ENCODE data around the gene SLX4. TPM values are rescaled to one million over a fixed set of nuclear protein-coding genes. Genes with fewer than 3 reads are reported as not detected.

SLX4 gene
- total and polyA plus RNA-seq, 9 donors, result 3.2 to 5.8 (median 4.4) TPM

DNA sequence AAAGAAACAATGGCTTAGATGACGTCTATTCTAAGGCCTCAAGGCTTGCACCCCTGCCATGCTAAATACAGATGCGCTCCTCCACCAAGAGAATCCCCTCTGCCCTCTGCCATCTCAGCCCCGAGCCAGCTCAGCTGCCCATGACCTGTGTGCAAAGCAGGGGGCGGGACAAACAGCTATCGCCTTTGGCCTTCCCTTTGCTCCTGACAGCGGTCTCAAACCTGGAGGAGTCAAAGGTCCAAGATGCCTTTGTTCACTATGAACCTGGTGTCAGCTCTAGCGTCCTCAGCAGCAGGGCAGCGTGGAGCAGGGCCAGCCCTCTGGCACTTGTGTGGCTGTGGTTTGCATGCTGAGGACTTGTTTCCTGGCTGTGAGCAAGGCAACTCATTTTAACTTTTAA lies 12.3 kb downstream of the SLX4 start:
- Histone ChIP-seq H3K9me3 (replicated peaks; ENCODE audit: control insufficient read depth, low read depth, low read length) (peaks cover 3% of the 10 kb centered on the region), H3K4me1 (ENCODE audit: control insufficient read depth, insufficient read depth, low read length) (no peaks in the 10 kb centered on the region), H3K27me3 (ENCODE audit: control insufficient read depth, insufficient read depth, low read length) (no peaks in the 10 kb centered on the region), H3K36me3 (ENCODE audit: control insufficient read depth, insufficient read depth, low read length) (peaks cover 78% of the 10 kb centered on the region), H3K4me3 (ENCODE audit: low read length) (no peak overlapping the region), H3K27ac (ENCODE audit: low read length) (no peak overlapping the region)
- WGBS (ENCODE audit: insufficient coverage), result 94% methylated on average over 5 of the region's 8 CpGs
- no peak for DNase-seq

DNA sequence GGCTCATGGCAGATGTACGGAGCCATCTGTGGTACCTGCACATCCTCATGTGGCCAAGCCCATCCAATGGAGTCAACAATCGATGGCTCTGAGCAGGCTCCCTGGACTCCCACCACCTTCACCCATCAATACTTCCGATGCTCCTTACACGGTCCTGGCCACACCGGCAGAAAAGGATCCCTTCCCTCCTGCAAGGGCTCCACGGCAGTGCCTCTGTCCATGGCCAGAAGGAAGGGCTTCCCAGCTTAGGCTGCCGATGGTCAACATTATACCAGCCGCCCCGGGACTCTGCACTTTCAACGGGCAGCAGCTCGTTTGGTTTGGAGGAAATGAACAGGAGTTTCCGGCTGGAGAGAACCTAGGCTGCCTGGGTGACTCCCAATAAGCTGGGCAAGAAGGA lies 13.2 kb downstream of the SLX4 start:
- H3K4me3 ChIP-seq (ENCODE audit: low read length), result no peak overlapping the region
- H3K27me3 ChIP-seq (ENCODE audit: control insufficient read depth, insufficient read depth, low read length), result no peaks in the 10 kb centered on the region
- no peak for DNase-seq
- H3K4me1 ChIP-seq (ENCODE audit: control insufficient read depth, insufficient read depth, low read length), result no peaks in the 10 kb centered on the region
- peaks cover 3% of the 10 kb centered on the region for H3K9me3 ChIP-seq (replicated peaks; ENCODE audit: control insufficient read depth, low read depth, low read length)
- H3K36me3 ChIP-seq (ENCODE audit: control insufficient read depth, insufficient read depth, low read length), result peaks cover 79% of the 10 kb centered on the region
- no peak overlapping the region for H3K27ac ChIP-seq (ENCODE audit: low read length)
- WGBS (ENCODE audit: insufficient coverage), result 90% methylated on average over 12 of the region's 12 CpGs

DNA sequence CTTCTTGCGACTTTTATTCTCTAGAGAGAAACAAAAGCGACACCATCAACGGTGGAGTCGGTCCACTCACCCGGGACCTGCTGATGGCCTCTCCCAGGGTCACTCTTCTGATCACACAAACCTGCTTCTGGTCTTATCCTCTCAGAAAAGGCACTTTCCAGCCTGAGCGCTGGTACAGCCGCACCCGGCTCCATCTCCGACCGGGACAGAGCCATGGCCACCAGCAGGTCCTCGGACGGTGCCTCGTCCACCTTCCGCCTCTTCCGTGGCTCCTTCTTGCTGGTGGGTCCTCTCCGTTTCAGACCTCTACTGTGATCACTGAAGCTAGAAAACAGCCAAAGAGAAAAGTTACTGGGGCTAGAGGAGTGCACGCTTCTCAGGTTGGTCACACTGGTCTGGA lies 13.7 kb downstream of the SLX4 start:
- 91% methylated on average over 17 of the region's 17 CpGs for WGBS (ENCODE audit: insufficient coverage)
- Histone ChIP-seq H3K27ac (ENCODE audit: low read length) (no peak overlapping the region), H3K4me3 (ENCODE audit: low read length) (no peak overlapping the region), H3K9me3 (replicated peaks; ENCODE audit: control insufficient read depth, low read depth, low read length) (peaks cover 3% of the 10 kb centered on the region), H3K27me3 (ENCODE audit: control insufficient read depth, insufficient read depth, low read length) (no peaks in the 10 kb centered on the region), H3K4me1 (ENCODE audit: control insufficient read depth, insufficient read depth, low read length) (no peaks in the 10 kb centered on the region), H3K36me3 (ENCODE audit: control insufficient read depth, insufficient read depth, low read length) (peaks cover 76% of the 10 kb centered on the region)
- no peak for DNase-seq

DNA sequence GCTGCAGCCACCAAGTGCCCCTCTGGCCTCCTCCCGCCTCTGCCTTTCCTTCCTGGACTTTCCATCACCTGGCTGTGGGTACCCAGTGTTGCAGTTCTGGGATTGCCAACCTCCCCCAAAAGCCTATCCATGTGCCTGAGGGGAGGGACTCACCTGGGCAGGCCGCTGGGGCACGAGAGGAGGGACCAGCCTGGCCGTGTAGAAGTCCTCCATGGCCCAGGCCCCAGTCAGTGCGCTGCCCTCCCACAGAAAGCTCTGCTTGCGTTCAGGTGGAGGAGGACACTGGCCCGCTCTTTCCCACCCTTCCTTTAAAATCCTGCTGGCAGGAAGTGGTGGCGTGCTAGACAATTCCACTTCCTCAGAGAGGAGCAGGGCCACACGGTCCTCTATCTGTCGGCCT lies 14.2 kb downstream of the SLX4 start:
- peaks cover 3% of the 10 kb centered on the region for H3K9me3 ChIP-seq (replicated peaks; ENCODE audit: control insufficient read depth, low read depth, low read length)
- 76% methylated on average over 7 of the region's 10 CpGs for WGBS (ENCODE audit: insufficient coverage)
- H3K4me3 ChIP-seq (ENCODE audit: low read length), result no peak overlapping the region
- H3K27ac ChIP-seq (ENCODE audit: low read length), result no peak overlapping the region
- no peaks in the 10 kb centered on the region for H3K4me1 ChIP-seq (ENCODE audit: control insufficient read depth, insufficient read depth, low read length)
- H3K27me3 ChIP-seq (ENCODE audit: control insufficient read depth, insufficient read depth, low read length), result no peaks in the 10 kb centered on the region
- DNase-seq, result no peak
- peaks cover 77% of the 10 kb centered on the region for H3K36me3 ChIP-seq (ENCODE audit: control insufficient read depth, insufficient read depth, low read length)

DNA sequence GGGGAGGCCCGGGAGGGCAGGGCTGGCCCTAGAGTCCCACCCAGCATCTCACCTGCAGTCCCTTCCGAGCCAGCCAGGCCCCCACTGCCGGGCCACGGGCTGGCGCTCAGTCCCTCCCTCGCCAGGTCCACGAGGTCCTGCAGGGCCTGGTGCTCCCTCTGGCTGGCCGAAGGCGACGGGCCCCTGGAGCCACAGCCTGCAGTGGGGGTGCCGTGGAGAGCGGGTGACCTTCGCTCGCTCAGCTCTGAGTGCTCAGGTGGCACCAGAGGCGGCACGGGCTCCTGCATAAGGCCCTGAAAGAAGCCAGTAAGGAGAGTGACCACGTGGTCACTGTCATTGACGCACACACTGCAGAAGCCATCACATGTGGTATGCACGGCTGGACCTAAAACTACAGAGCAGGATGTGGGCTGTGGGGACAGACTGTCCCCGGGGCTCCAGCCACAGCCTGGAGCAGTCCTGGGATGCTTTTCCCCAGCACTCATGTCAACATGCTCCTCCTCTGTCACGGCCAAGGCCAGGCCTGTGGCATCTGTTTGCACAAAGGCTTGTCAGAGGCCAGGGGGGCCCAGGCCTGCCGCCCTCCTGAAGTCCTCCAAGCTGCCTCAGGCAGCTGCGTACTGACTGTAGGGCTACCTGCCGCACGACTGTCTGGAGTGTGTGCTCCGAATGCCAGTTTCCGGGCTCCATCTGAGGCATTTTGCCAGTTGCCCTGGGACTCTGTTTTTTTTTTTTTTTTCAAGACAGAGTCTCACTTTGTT lies 15.1 kb downstream of the SLX4 start:
- no peak for DNase-seq
- Histone ChIP-seq H3K27me3 (ENCODE audit: control insufficient read depth, insufficient read depth, low read length) (no peaks in the 10 kb centered on the region), H3K4me3 (ENCODE audit: low read length) (no peak overlapping the region), H3K27ac (ENCODE audit: low read length) (no peak overlapping the region), H3K4me1 (ENCODE audit: control insufficient read depth, insufficient read depth, low read length) (no peaks in the 10 kb centered on the region), H3K36me3 (ENCODE audit: control insufficient read depth, insufficient read depth, low read length) (peaks cover 74% of the 10 kb centered on the region), H3K9me3 (replicated peaks; ENCODE audit: control insufficient read depth, low read depth, low read length) (peaks cover 3% of the 10 kb centered on the region)
- 94% methylated on average over 27 of the region's 27 CpGs for WGBS (ENCODE audit: insufficient coverage)

DNA sequence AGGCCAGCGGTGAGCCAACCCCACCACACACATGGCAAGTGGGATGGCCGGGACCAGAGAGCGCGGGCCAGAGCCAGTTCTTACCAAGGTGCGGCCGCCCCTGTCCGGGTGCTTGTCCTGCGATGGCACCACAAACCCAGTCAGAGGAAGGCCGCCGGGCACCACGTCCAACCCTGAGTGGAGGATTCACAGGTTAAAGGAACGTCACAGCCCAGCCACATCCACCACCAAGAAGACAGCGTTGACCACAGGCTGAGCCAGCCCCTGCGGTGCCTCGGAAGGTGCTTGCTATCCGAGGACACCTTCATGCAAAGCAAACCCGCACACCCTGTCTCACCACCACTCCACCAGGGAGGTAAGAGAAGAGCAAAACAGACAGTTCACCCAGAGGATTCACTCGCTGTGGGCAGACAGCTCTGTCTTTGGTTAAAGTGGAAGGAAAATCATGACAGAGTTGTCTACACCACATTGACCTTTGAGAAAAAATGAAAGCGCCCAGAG lies 15.8 kb downstream of the SLX4 start:
- WGBS (ENCODE audit: insufficient coverage), result 98% methylated on average over 12 of the region's 19 CpGs
- no peaks in the 10 kb centered on the region for H3K27me3 ChIP-seq (ENCODE audit: control insufficient read depth, insufficient read depth, low read length)
- no peak overlapping the region for H3K4me3 ChIP-seq (ENCODE audit: low read length)
- H3K9me3 ChIP-seq (replicated peaks; ENCODE audit: control insufficient read depth, low read depth, low read length), result peaks cover 3% of the 10 kb centered on the region
- H3K36me3 ChIP-seq (ENCODE audit: control insufficient read depth, insufficient read depth, low read length), result peaks cover 72% of the 10 kb centered on the region
- no peaks in the 10 kb centered on the region for H3K4me1 ChIP-seq (ENCODE audit: control insufficient read depth, insufficient read depth, low read length)
- no peak overlapping the region for H3K27ac ChIP-seq (ENCODE audit: low read length)
- DNase-seq, result no peak

DNA sequence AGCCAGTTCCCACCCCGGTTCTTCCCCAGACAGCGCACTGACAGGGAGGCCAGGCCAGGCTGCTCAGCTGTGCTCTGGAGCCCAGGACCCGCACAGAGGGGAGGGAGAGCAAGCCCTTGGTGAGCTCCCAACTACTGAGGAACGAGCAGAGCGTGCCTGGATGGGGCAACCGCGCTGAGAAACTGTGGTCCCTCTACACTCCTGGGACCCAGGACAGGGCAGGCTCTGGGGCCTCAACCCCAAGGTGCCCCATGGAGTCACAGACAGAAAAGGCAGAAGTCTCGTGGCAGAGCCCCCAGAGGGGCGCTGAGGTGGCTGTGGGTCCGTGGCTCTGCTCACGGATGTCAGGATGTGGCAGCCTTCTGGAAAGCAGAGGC lies 16.3 kb downstream of the SLX4 start:
- no peak for DNase-seq
- H3K9me3 ChIP-seq (replicated peaks; ENCODE audit: control insufficient read depth, low read depth, low read length), result peaks cover under 1% of the 10 kb centered on the region
- no peaks in the 10 kb centered on the region for H3K27me3 ChIP-seq (ENCODE audit: control insufficient read depth, insufficient read depth, low read length)
- H3K27ac ChIP-seq (ENCODE audit: low read length), result no peak overlapping the region
- peaks cover 72% of the 10 kb centered on the region for H3K36me3 ChIP-seq (ENCODE audit: control insufficient read depth, insufficient read depth, low read length)
- H3K4me3 ChIP-seq (ENCODE audit: low read length), result no peak overlapping the region
- H3K4me1 ChIP-seq (ENCODE audit: control insufficient read depth, insufficient read depth, low read length), result no peaks in the 10 kb centered on the region
- WGBS (ENCODE audit: insufficient coverage), result 94% methylated on average over 11 of the region's 11 CpGs

DNA sequence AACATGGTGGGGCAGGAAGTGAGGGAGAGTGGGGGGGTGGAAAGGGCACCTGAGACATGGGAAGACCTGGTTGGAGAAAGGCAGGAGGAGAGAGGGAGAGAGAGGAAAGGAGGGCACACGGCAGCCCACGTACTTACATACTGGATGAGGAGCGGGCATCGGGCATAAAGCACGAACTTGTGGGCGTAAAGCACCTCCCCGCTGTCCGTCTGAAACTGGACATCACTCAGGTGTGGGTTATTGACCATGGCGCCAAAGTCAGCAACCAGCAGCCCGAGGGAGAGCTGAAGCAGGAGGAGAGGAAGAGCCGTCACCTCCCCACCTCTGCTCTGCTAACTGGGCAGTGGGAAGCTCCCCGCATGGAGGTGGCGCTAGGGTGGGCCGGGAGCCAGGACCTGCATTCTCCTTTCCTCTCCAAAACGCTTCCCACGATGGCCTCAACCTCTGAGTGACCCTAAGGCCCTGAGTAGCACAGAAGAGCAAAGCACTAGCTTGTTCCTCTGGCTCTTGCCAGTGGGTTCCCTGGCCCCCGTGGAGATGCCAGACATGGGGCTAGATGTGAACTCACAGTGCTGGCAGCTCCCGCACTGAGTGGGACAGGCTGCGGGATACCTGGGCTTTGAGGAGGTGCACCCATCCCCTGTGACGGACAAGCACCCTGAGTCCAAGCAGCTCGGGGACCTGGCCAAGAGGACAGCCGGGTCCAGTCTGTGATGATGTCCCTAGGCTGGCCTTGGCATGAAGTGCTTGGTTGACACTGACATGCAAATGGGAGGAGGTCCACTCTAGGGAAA lies 16.9 kb downstream of the SLX4 start:
- H3K27ac ChIP-seq (ENCODE audit: low read length), result no peak overlapping the region
- no peak overlapping the region for H3K4me3 ChIP-seq (ENCODE audit: low read length)
- no peaks in the 10 kb centered on the region for H3K4me1 ChIP-seq (ENCODE audit: control insufficient read depth, insufficient read depth, low read length)
- no peak for DNase-seq
- 93% methylated on average over 22 of the region's 22 CpGs for WGBS (ENCODE audit: insufficient coverage)
- H3K36me3 ChIP-seq (ENCODE audit: control insufficient read depth, insufficient read depth, low read length), result peaks cover 74% of the 10 kb centered on the region
- H3K27me3 ChIP-seq (ENCODE audit: control insufficient read depth, insufficient read depth, low read length), result no peaks in the 10 kb centered on the region
- no peaks in the 10 kb centered on the region for H3K9me3 ChIP-seq (replicated peaks; ENCODE audit: control insufficient read depth, low read depth, low read length)

DNA sequence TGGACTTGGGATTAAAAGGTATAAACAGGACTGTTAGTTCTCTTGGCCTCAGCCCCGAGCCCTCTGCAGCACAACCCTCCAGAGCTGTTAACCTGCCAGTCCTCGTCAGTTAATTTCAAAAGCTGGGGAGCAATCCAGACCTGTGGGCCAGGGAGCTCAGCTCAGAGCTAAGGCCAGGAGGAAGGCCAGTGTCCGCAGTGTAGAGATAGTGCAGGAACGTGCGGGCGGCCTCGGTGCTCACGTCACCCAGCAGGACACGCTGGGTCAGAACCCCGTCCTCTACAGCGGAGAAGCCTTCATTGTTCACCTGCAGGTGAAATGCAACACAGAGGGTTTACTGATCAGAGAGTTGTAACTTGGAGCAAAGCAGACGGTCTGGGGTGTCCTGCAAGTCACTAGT lies 18.8 kb downstream of the SLX4 start:
- H3K36me3 ChIP-seq (ENCODE audit: control insufficient read depth, insufficient read depth, low read length), result peaks cover 71% of the 10 kb centered on the region
- WGBS (ENCODE audit: insufficient coverage), result 93% methylated on average over 11 of the region's 12 CpGs
- no peaks in the 10 kb centered on the region for H3K4me1 ChIP-seq (ENCODE audit: control insufficient read depth, insufficient read depth, low read length)
- DNase-seq, result no peak
- no peaks in the 10 kb centered on the region for H3K27me3 ChIP-seq (ENCODE audit: control insufficient read depth, insufficient read depth, low read length)
- no peaks in the 10 kb centered on the region for H3K9me3 ChIP-seq (replicated peaks; ENCODE audit: control insufficient read depth, low read depth, low read length)
- no peak overlapping the region for H3K27ac ChIP-seq (ENCODE audit: low read length)
- no peak overlapping the region for H3K4me3 ChIP-seq (ENCODE audit: low read length)

DNA sequence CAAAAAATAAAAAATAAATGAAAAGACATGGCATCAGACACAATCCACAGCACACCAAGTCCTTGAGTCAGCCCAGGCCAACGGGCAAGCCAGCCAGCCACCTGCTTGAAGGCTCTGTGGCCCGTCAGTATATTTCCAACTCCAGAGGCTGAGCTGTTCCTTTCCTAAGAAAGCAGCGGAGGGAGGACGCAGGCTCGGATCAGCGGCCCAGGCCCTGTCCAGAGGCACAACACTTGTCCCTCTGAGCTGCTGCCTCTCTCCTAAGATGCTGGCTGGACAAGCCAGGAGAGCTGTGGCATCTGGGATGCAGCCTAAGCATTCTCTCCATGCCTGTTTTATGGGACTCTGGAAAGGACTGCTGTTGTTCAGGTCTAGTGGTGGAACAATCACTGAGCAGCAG lies 19.4 kb downstream of the SLX4 start:
- H3K27ac ChIP-seq (ENCODE audit: low read length), result no peak overlapping the region
- peaks cover 69% of the 10 kb centered on the region for H3K36me3 ChIP-seq (ENCODE audit: control insufficient read depth, insufficient read depth, low read length)
- no peaks in the 10 kb centered on the region for H3K27me3 ChIP-seq (ENCODE audit: control insufficient read depth, insufficient read depth, low read length)
- H3K9me3 ChIP-seq (replicated peaks; ENCODE audit: control insufficient read depth, low read depth, low read length), result no peaks in the 10 kb centered on the region
- DNase-seq, result no peak
- WGBS (ENCODE audit: insufficient coverage), result 98% methylated on average over 6 of the region's 6 CpGs
- H3K4me1 ChIP-seq (ENCODE audit: control insufficient read depth, insufficient read depth, low read length), result no peaks in the 10 kb centered on the region
- no peak overlapping the region for H3K4me3 ChIP-seq (ENCODE audit: low read length)

Data from muscle of leg (tissue), 11 donors.